Neural crest cell (in vitro differentiated cells): ENCODE measurements around the gene PTK6. TPM values are rescaled to one million over a fixed set of nuclear protein-coding genes. Genes with fewer than 3 reads are reported as not detected.
"Not testable (repeated sequence)": the region's sequence is repeated elsewhere in the genome, so short reads cannot be mapped to it uniquely, and the experiment has no call there.

Source experiments
- DNase-seq: peaks from one replicate; pipeline ENCODE4 v3.0.0; 2021; ENCODE audit warnings: low read depth, mixed read lengths, low spot score
- H3K27ac Mint-ChIP-seq: one replicate; pipeline ENCODE4 v1.8.0; 2021; ENCODE audit warnings: mild to moderate bottlenecking, mixed read lengths; ENCODE audit not compliant: unreplicated experiment
- H3K27me3 Mint-ChIP-seq: 2 replicates; pipeline ENCODE4 v1.8.0; 2021; ENCODE audit warnings: low read depth, mild to moderate bottlenecking, mixed read lengths
- H3K36me3 Mint-ChIP-seq: 2 replicates; pipeline ENCODE4 v1.8.0; 2021; ENCODE audit warnings: low read depth, mild to moderate bottlenecking, mixed read lengths
- H3K4me1 Mint-ChIP-seq: 2 replicates; pipeline ENCODE4 v1.8.0; 2021; ENCODE audit warnings: mixed read lengths
- H3K4me3 Mint-ChIP-seq: one replicate; pipeline ENCODE4 v1.8.0; 2021; ENCODE audit warnings: mild to moderate bottlenecking, mixed read lengths
- H3K9me3 Mint-ChIP-seq: 2 replicates; pipeline ENCODE4 v1.8.0; 2021; ENCODE audit warnings: mixed read lengths
- CTCF ChIP-seq: fragments of 200-600 bp; sonication (generic); conservative IDR thresholded peaks from 2 replicates; pipeline ENCODE4 v1.5.0; 2021; ENCODE audit warnings: antibody characterized with exemption, mild to moderate bottlenecking
- total RNA-seq: library from RNA; stranded (reverse); gene quantifications from 2 replicates; pipeline ENCODE4 v1.2.1, GENCODE V29; 2021

The PTK6 gene
- total RNA-seq, 1 donor from 2014 or later: not detected

GRCh38 chr20:63560856-63561609, 23.9 kb upstream of the PTK6 start:
- Mint-ChIP-seq H3K36me3 (peaks cover 3% of the 10 kb centered on the region), H3K4me3 (no peak overlapping the region), H3K4me1 (peaks cover 5% of the 10 kb centered on the region), H3K9me3 (no peaks in the 10 kb centered on the region), H3K27ac (no peak overlapping the region), H3K27me3 (no peaks in the 10 kb centered on the region)
- no peak for DNase-seq
- TF ChIP-seq CTCF: no peak

GRCh38 chr20:63560333-63560805, 23.2 kb upstream of the PTK6 start:
- H3K9me3 Mint-ChIP-seq: no peaks in the 10 kb centered on the region
- peak overlapping the region; percentile 57 for H3K4me3 Mint-ChIP-seq
- no peak overlapping the region for H3K27ac Mint-ChIP-seq
- no peak for TF ChIP-seq CTCF
- no peak for DNase-seq
- H3K27me3 Mint-ChIP-seq: no peaks in the 10 kb centered on the region
- H3K4me1 Mint-ChIP-seq: peaks cover 5% of the 10 kb centered on the region
- H3K36me3 Mint-ChIP-seq: peaks cover 3% of the 10 kb centered on the region

GRCh38 chr20:63559485-63560332, 22.5 kb upstream of the PTK6 start:
- H3K4me1 Mint-ChIP-seq, DNase-seq: not testable (repeated sequence)

GRCh38 chr20:63558804-63559484, 21.8 kb upstream of the PTK6 start:
- no peak for TF ChIP-seq CTCF
- no peak for DNase-seq

More at GRCh38 chr20:63559485-63560332, 22.5 kb upstream of the PTK6 start:
- not testable (repeated sequence) for H3K4me3 Mint-ChIP-seq, H3K9me3 Mint-ChIP-seq, H3K27me3 Mint-ChIP-seq, H3K27ac Mint-ChIP-seq, H3K36me3 Mint-ChIP-seq

GRCh38 chr20:63557481-63557891, 20.3 kb upstream of the PTK6 start:
- DNase-seq: no peak
- H3K4me1 Mint-ChIP-seq: peaks cover 5% of the 10 kb centered on the region
- H3K4me3 Mint-ChIP-seq: peak overlapping the region; percentile 66
- TF ChIP-seq CTCF: no peak
- no peaks in the 10 kb centered on the region for H3K27me3 Mint-ChIP-seq
- no peaks in the 10 kb centered on the region for H3K9me3 Mint-ChIP-seq
- no peak overlapping the region for H3K27ac Mint-ChIP-seq
- peaks cover 3% of the 10 kb centered on the region for H3K36me3 Mint-ChIP-seq

More at GRCh38 chr20:63558804-63559484, 21.8 kb upstream of the PTK6 start:
- Mint-ChIP-seq H3K4me3 (no peak overlapping the region), H3K27me3 (no peaks in the 10 kb centered on the region), H3K9me3 (no peaks in the 10 kb centered on the region), H3K36me3 (peaks cover 3% of the 10 kb centered on the region), H3K4me1 (peaks cover 5% of the 10 kb centered on the region), H3K27ac (no peak overlapping the region)
